Measurements from ENCODE around the gene BPIFB1. TPM values are rescaled to one million over a fixed set of nuclear protein-coding genes. Genes with fewer than 3 reads are reported as not detected.

The BPIFB1 gene
- total RNA-seq, 1 donor from 2014 or later, result not detected

DNA sequence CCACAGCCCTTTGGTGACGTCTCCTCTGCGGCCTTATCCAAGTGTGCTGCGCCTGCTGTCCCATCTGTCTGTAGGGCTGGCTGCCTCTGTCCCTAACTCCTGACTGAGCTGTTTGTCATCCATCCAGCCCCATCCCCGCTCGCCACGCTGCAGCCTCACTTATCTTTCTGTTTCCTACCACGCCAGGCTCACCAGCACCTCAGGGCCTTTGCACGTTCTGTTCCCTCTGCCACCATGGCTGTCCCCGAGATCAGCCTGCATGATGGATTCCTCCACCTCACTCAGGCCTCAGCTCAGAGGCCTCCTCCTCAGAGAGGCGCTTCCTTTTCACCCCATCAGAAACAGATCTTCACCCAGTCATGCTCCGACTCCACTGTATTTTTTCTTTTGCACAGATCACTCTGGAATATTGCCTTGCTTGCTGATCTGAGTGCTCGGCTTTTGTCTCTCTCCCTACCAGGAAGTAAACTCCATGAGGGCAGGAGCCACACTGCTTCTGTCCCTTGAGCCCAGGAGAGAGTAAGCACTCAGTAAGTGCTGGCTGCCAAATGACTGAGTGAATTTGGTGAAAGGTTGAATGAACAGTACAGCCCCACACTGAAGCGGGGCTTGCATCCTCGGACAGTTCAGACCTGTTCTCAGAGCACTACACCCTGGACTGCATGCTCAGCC lies 34.5 kb downstream of the BPIFB1 start:
- H3F3A ChIP-seq (ENCODE audit: low read depth), result no peaks in the 10 kb centered on the region
- H3K4me3 ChIP-seq, result no peak overlapping the region
- H3K36me3 ChIP-seq, result no peaks in the 10 kb centered on the region
- no peaks in the 10 kb centered on the region for H3K9me3 ChIP-seq (ENCODE audit: low read depth)
- no peaks in the 10 kb centered on the region for H3K4me1 Mint-ChIP-seq
- H4K20me1 ChIP-seq (ENCODE audit: low read depth), result no peaks in the 10 kb centered on the region
- no peak overlapping the region for H3K27ac Mint-ChIP-seq
- H3K4me1 ChIP-seq, result no peaks in the 10 kb centered on the region
- H3K4me3 Mint-ChIP-seq, result peak overlapping the region; percentile 9
- H3K27me3 Mint-ChIP-seq (ENCODE audit: insufficient read depth, low read depth), result peaks cover 7% of the 10 kb centered on the region
- H3K9ac ChIP-seq, result no peak overlapping the region
- no peaks in the 10 kb centered on the region for H3K9me3 Mint-ChIP-seq
- H3K27me3 ChIP-seq, result no peaks in the 10 kb centered on the region
- DNase-seq (ENCODE audit: low spot score), result no peak
- H3K79me2 ChIP-seq (ENCODE audit: low read depth), result no peaks in the 10 kb centered on the region
- TF ChIP-seq EZH2phosphoT487 (IDR thresholded peaks at IDR 0.05), result no peak
- TF ChIP-seq, protein P1, sequence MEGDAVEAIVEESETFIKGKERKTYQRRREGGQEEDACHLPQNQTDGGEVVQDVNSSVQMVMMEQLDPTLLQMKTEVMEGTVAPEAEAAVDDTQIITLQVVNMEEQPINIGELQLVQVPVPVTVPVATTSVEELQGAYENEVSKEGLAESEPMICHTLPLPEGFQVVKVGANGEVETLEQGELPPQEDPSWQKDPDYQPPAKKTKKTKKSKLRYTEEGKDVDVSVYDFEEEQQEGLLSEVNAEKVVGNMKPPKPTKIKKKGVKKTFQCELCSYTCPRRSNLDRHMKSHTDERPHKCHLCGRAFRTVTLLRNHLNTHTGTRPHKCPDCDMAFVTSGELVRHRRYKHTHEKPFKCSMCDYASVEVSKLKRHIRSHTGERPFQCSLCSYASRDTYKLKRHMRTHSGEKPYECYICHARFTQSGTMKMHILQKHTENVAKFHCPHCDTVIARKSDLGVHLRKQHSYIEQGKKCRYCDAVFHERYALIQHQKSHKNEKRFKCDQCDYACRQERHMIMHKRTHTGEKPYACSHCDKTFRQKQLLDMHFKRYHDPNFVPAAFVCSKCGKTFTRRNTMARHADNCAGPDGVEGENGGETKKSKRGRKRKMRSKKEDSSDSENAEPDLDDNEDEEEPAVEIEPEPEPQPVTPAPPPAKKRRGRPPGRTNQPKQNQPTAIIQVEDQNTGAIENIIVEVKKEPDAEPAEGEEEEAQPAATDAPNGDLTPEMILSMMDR (IDR thresholded peaks at IDR 0.05), result no peak
- no peak for TF ChIP-seq EZH2 (IDR thresholded peaks at IDR 0.05)
- H3K27ac ChIP-seq, result no peak overlapping the region
- H3K4me2 ChIP-seq, result no peak overlapping the region
- H3K36me3 Mint-ChIP-seq, result no peaks in the 10 kb centered on the region
- H2AFZ ChIP-seq (replicated peaks), result no peak overlapping the region

- Histone ChIP-seq H3K9me3 (ENCODE audit: low read depth) (no peaks in the 10 kb centered on the region), H3K4me1 (no peaks in the 10 kb centered on the region), H2AFZ (replicated peaks) (no peak overlapping the region), H4K20me1 (ENCODE audit: low read depth) (no peaks in the 10 kb centered on the region), H3K27ac (no peak overlapping the region), H3K4me2 (no peak overlapping the region), H3K4me3 (no peak overlapping the region), H3K36me3 (no peaks in the 10 kb centered on the region), H3K79me2 (ENCODE audit: low read depth) (no peaks in the 10 kb centered on the region), H3F3A (ENCODE audit: low read depth) (no peaks in the 10 kb centered on the region), H3K27me3 (no peaks in the 10 kb centered on the region), H3K9ac (no peak overlapping the region)
- TF ChIP-seq, protein P1 (IDR thresholded peaks at IDR 0.05), result no peak
- TF ChIP-seq EZH2phosphoT487 (IDR thresholded peaks at IDR 0.05) (no peak), EZH2 (IDR thresholded peaks at IDR 0.05) (no peak)
- DNase-seq (ENCODE audit: low spot score), result no peak
- no peak overlapping the region for H3K4me3 Mint-ChIP-seq
- H3K36me3 Mint-ChIP-seq, result no peaks in the 10 kb centered on the region
- H3K9me3 Mint-ChIP-seq, result no peaks in the 10 kb centered on the region
- no peaks in the 10 kb centered on the region for H3K4me1 Mint-ChIP-seq
- peaks cover 7% of the 10 kb centered on the region for H3K27me3 Mint-ChIP-seq (ENCODE audit: insufficient read depth, low read depth)
- no peak overlapping the region for H3K27ac Mint-ChIP-seq
These were observed 35.0 kb downstream of the BPIFB1 start for GRCh38 chr20:33318096-33318429.

GRCh38 chr20:33320006-33320405 lies 37.0 kb downstream of the BPIFB1 start:
- no peaks in the 10 kb centered on the region for H4K20me1 ChIP-seq (ENCODE audit: low read depth)
- H3K36me3 ChIP-seq, result no peaks in the 10 kb centered on the region
- H3K9ac ChIP-seq, result no peak overlapping the region
- H3F3A ChIP-seq (ENCODE audit: low read depth), result no peaks in the 10 kb centered on the region
- H3K4me3 ChIP-seq, result no peak overlapping the region
- Mint-ChIP-seq H3K4me1 (no peaks in the 10 kb centered on the region), H3K9me3 (no peaks in the 10 kb centered on the region), H3K27me3 (ENCODE audit: insufficient read depth, low read depth) (peaks cover 7% of the 10 kb centered on the region), H3K36me3 (no peaks in the 10 kb centered on the region), H3K27ac (no peak overlapping the region), H3K4me3 (no peak overlapping the region)
- no peak for DNase-seq (ENCODE audit: low spot score)
- no peak overlapping the region for H3K27ac ChIP-seq
- H3K4me1 ChIP-seq, result no peaks in the 10 kb centered on the region
- no peaks in the 10 kb centered on the region for H3K27me3 ChIP-seq
- no peaks in the 10 kb centered on the region for H3K9me3 ChIP-seq (ENCODE audit: low read depth)
- no peak overlapping the region for H3K4me2 ChIP-seq
- H3K79me2 ChIP-seq (ENCODE audit: low read depth), result no peaks in the 10 kb centered on the region
- no peak for TF ChIP-seq EZH2phosphoT487 (IDR thresholded peaks at IDR 0.05)
- no peak for TF ChIP-seq EZH2 (IDR thresholded peaks at IDR 0.05)
- TF ChIP-seq, protein P1 (IDR thresholded peaks at IDR 0.05), result no peak
- H2AFZ ChIP-seq (replicated peaks), result no peak overlapping the region

All from neural progenitor cell (in vitro differentiated cells).